Gastrocnemius medialis (tissue), 4 donors: ENCODE data around the gene MAML2. TPM values are rescaled to one million over a fixed set of nuclear protein-coding genes. Genes with fewer than 3 reads are reported as not detected.

Source experiments
- ATAC-seq, 2 donors: fragments of 150-250 bp; one replicate each; pipeline ENCODE4 v1.9.1; 2016
- DNase-seq, 2 donors: peaks; one replicate each; pipeline ENCODE4 v3.0.0-alpha.2; 2019
- H3K27ac ChIP-seq, 4 donors: fragments of 200-600 bp; sonication (generic); 1 replicate in 1 of 4; 2 replicates in 3 of 4; pipeline ENCODE4 v1.5.1; 2016 to 2018; ENCODE audit warnings: mild to moderate bottlenecking in 2 of 4, moderate library complexity in 1 of 4
- H3K27me3 ChIP-seq, 3 donors: fragments of 200-600 bp; sonication (generic) in 2 of 3; 1 replicate in 1 of 3; 2 replicates in 2 of 3; pipeline versions ENCODE4 v1.5.1 to v1.6.0; 2016 to 2019; ENCODE audit warnings: mild to moderate bottlenecking in 1 of 3, moderate library complexity in 1 of 3
- H3K36me3 ChIP-seq, 2 donors: fragments of 200-600 bp; sonication (generic) in 1 of 2; one replicate each; pipeline ENCODE4 v1.5.1; 2017 to 2018
- H3K4me1 ChIP-seq, 2 donors: fragments of 200-600 bp; sonication (generic) in 1 of 2; one replicate each; pipeline ENCODE4 v1.5.1; 2016 to 2017; ENCODE audit warnings: mild to moderate bottlenecking in 2 of 2
- H3K4me3 ChIP-seq, 4 donors: fragments of 200-600 bp; sonication (generic) in 3 of 4; 1 replicate in 1 of 4; 2 replicates in 3 of 4; pipeline ENCODE4 v1.5.1; 2016 to 2019; ENCODE audit warnings: mild to moderate bottlenecking in 2 of 4
- H3K9me3 ChIP-seq, 3 donors: fragments of 200-600 bp; sonication (generic) in 2 of 3; 1 replicate in 1 of 3; 2 replicates in 2 of 3; pipeline ENCODE4 v1.5.1; 2016 to 2019
- CTCF ChIP-seq, 5 experiments: fragments of 450-650 bp in 3 of 5; fragments of 200-600 bp in 2 of 5; sonication (generic) in 2 of 5; IDR thresholded peaks in 4 of 5; conservative IDR thresholded peaks in 1 of 5; 1 replicate in 4 of 5; 2 replicates in 1 of 5; pipeline ENCODE4 v1.5.1; 2016 to 2019; ENCODE audit warnings: antibody characterized with exemption in 5 of 5, mild to moderate bottlenecking in 3 of 5, moderate library complexity in 3 of 5
- POLR2A ChIP-seq, 2 donors: fragments of 450-650 bp; IDR thresholded peaks; one replicate each; pipeline ENCODE4 v1.6.1; 2017; ENCODE audit warnings: antibody characterized with exemption in 2 of 2, mild to moderate bottlenecking in 2 of 2, moderate library complexity in 2 of 2
- in situ Hi-C, 4 donors: fragments of 200-750 bp; cut with MboI; loops; one replicate each; pipeline versions ENCODE4 v1.15.0 to v1.8.0; 2017; ENCODE audit warnings: low sequenced_read_pairs in 4 of 4
- intact Hi-C: fragments of 100-400 bp; cut with DNase I; formaldehyde crosslinking; loops from one replicate; pipeline ENCODE4 v1.15.1; 2023; ENCODE audit warnings: low total_unique reads
- total RNA-seq, 4 donors: library from RNA; depleted of rRNA; stranded (reverse); fragments of >200 nt; gene quantifications; one replicate each; pipeline versions ENCODE4 v1.1.0 to v1.2.3, GENCODE V29; 2016

The MAML2 gene
- total RNA-seq, 4 donors from 2014 or later, result 4.1 to 6.3 (median 4.8) TPM

- intact Hi-C loops (loop anchor here (1.0 kb wide), 1 partner anchor 287 kb away; the partner anchor contains the start of gene MAML2), in situ Hi-C loops (loop anchor here in 3 of 4 donors (5.0 to 25.0 kb wide), 3 partner anchors 281 to 289 kb away; partner anchors contain the start of gene MAML2 (in 3 of the 3))
- no peak for TF ChIP-seq CTCF (IDR thresholded peaks at IDR 0.05 in 4 of 5, conservative IDR thresholded peaks at IDR 0.05 in 1 of 5)
- TF ChIP-seq POLR2A (IDR thresholded peaks at IDR 0.05), result no peak
- H3K27ac ChIP-seq, result no peak overlapping the region
- no peaks in the 10 kb centered on the region for H3K36me3 ChIP-seq
- ATAC-seq (no peak), DNase-seq (no peak)
- peaks cover 0 to 6% of the 10 kb centered on the region in 2 donors for H3K4me1 ChIP-seq
- no peaks in the 10 kb centered on the region for H3K9me3 ChIP-seq
- H3K27me3 ChIP-seq, result no peaks in the 10 kb centered on the region
- H3K4me3 ChIP-seq, result no peak overlapping the region
Measured at GRCh38 chr11:96055706-96056387, 287.1 kb downstream of the MAML2 start.

- Histone ChIP-seq H3K27me3 (no peaks in the 10 kb centered on the region), H3K27ac (no peak overlapping the region), H3K9me3 (no peaks in the 10 kb centered on the region), H3K4me3 (no peak overlapping the region), H3K4me1 (peaks cover 0 to 6% of the 10 kb centered on the region in 2 donors), H3K36me3 (no peaks in the 10 kb centered on the region)
- TF ChIP-seq CTCF (IDR thresholded peaks at IDR 0.05 in 4 of 5, conservative IDR thresholded peaks at IDR 0.05 in 1 of 5) (peak; percentile 38 to 55 (median 46)), POLR2A (IDR thresholded peaks at IDR 0.05) (no peak)
- ATAC-seq (no peak), DNase-seq (no peak)
- in situ Hi-C loops, result loop anchor here (5.0 to 25.0 kb wide), 3 partner anchors 282 to 290 kb away; partner anchors contain the start of gene MAML2 (in 4 of the 4)
- intact Hi-C loops, result loop anchor here (1.0 kb wide), 1 partner anchor 288 kb away; the partner anchor contains the start of gene MAML2
Measured at GRCh38 chr11:96054870-96055705, 287.9 kb downstream of the MAML2 start.

GRCh38 chr11:96052921-96053651 lies 289.9 kb downstream of the MAML2 start:
- ATAC-seq, result no peak
- intact Hi-C loops, result no loop called here

More at GRCh38 chr11:96052921-96053651, 289.9 kb downstream of the MAML2 start:
- TF ChIP-seq CTCF (IDR thresholded peaks at IDR 0.05 in 4 of 5, conservative IDR thresholded peaks at IDR 0.05 in 1 of 5) (no peak), POLR2A (IDR thresholded peaks at IDR 0.05) (no peak)
- no peak overlapping the region for H3K4me3 ChIP-seq
- in situ Hi-C loops, result loop anchor here in 3 of 4 donors (5.0 to 25.0 kb wide), 3 partner anchors 284 to 292 kb away; partner anchors contain the start of gene MAML2 (in 3 of the 3)
- H3K4me1 ChIP-seq, result peaks cover 0 to 6% of the 10 kb centered on the region in 2 donors
- no peaks in the 10 kb centered on the region for H3K27me3 ChIP-seq
- no peaks in the 10 kb centered on the region for H3K9me3 ChIP-seq
- no peaks in the 10 kb centered on the region for H3K36me3 ChIP-seq
- H3K27ac ChIP-seq, result no peak overlapping the region
- no peak for DNase-seq
